HuH-7.5 (cell line): Measurements from ENCODE around the gene MDN1.
"Not testable (repeated sequence)": the region's sequence is repeated elsewhere in the genome, so short reads cannot be mapped to it uniquely, and the experiment has no call there.

ENCODE experiments used
- DNase-seq: peaks from one replicate; pipeline ENCODE4 v3.0.0; 2011; ENCODE audit warnings: low spot score

MDN1 gene

DNA sequence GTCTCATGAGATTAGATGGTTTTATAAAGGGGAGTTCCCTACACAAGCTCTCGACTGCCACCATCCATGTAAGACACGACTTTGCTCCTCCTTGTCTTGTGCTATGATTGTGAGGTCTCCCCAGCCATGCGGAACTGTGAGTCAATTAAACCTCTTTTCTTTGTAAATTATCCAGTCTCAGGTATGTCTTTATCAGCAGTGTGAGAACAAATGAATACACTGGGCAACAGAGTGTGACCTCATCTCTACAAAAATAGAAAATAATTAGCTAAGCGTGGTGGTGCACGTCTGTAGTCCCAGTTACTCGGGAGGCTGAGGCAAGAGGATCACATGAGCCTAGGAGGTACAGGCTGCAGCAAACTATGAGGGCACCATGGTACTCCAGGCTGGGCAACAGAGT lies 51.3 kb downstream of the MDN1 start:
- DNase-seq: no peak

- DNase-seq: no peak
Measured at GRCh38 chr6:89763550-89763949, 56.0 kb downstream of the MDN1 start.

DNA sequence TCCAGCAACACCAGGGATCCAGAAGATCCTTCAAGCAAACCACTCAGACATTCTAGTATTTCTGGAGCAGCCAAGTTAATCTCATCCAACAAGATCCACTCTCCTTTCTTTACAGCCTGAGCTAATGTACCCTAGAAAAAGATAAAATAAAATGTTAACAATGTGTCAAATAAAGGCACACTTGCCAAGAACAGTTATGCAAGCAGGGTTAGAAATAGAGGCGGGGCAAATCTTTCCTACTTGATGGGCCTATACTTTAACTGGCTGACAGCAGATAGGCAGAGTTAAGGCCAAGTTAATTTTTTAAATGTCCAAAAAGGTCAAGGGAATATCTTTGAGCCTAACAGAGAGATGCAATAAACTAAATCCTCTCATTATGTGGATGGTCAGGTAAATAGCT lies 60.8 kb downstream of the MDN1 start:
- no peak for DNase-seq

GRCh38 chr6:89750338-89750737 lies 69.3 kb downstream of the MDN1 start:
- no peak for DNase-seq

- no peak for DNase-seq
Measured at GRCh38 chr6:89749918-89750317, 69.7 kb downstream of the MDN1 start.

GRCh38 chr6:89745716-89746115 lies 73.9 kb downstream of the MDN1 start:
- DNase-seq: no peak

DNA sequence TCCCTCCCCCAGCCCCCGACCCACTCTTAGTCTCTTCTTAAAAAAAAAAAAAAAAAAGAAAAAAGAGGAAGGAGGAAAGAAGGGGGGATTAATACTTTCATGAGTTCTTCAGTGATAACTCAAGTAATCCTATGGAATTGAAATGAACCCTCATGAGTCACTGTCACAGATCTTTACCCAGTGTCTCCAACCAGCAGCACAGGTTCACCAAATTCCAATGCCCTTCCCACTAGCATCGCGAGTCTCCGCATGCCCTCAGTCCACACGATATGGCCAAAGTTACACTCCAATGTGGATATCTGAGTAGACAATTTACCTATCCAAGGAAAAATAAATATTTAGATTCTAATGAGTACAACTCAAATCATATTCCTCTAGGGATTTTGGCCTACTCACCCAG lies 74.5 kb downstream of the MDN1 start:
- no peak for DNase-seq

GRCh38 chr6:89736893-89737292 lies 82.7 kb downstream of the MDN1 start:
- DNase-seq: no peak

DNA sequence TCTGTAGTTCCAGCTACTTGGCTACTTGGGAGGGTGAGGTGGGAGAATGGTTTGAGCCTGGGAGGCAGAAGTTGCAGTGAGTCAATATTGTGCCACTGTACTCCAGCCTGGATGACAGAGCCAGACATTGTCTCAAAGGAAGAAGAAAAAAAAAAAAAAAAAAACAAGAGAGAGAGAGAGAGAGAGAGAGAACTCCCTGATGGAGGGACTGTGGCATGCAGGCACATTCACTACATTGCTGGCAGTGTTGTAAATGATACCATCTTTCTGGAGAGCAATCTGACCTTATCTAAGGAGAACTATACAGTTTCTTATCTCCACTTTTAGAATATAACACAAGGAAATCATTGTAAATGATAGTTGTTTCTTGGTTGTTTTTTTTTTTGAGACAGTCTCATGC lies 85.1 kb downstream of the MDN1 start:
- DNase-seq: no peak

DNA sequence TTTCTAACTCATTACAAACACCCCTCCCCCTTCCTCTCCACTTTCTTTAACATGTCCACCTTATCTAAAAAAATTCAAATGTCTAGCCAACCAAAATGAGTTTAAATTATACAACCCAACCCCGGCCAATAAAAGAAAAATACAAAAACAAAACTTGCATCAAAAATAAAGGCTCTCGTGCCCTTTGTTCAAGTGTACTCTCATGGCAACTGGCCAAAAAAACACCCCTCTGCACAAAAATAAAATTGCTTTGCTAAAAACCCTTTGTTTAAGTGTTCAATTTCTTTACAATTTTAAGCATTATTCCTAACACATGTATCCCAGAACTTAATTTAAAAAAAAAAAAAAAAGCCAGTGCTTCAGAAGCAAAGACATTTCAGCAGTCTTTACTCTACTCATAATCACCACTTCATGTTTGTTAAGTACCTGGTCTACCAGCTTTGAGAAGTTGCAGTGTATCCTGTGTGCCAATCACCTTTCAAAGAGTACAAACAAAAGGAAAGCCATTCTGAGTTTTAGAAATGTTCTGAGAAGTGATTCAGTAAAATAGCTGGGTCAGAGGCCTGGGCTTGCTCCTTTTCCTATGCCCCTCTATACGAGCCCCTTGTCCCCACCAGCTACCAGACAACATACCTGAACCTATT lies 87.5 kb downstream of the MDN1 start:
- DNase-seq: no peak

DNA sequence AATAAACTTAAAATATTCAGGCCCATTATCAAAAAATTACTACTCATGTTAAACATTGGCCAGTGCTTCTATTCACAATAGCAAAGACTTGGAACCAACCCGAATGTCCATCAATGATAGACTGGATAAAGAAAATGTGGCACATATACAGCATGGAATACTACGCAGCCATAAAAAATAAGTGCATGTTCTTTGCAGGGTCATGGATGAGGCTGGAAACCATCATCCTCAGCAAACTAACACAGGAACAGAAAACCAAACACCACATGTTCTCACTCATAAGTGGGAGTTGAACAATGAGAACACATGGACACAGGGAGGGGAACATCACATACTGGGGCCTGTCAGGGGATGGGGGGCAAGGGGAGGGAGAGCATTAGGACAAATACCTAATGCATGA lies 88.3 kb downstream of the MDN1 start:
- DNase-seq: not testable (repeated sequence)

- DNase-seq: no peak
Measured at GRCh38 chr6:89729818-89730217, 89.8 kb downstream of the MDN1 start.

DNA sequence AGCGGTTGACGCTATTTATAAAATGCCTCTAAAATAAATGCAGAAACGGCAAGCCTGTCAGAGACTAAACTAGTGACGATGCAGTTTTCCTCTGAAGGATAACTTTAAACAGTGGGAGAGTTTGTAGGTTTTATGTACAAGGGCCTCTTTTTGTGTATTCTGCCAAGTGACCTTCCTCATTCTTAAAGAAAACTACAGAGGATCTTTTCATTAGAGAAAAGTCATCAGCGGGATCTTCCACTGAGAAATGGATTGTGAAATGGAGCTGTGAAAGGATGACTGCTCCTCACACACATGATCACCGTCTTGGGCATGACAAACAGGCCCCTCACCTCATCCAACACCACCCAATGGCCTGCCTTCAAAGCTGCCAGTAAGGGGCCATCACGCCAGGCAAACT lies 92.1 kb downstream of the MDN1 start:
- no peak for DNase-seq

DNA sequence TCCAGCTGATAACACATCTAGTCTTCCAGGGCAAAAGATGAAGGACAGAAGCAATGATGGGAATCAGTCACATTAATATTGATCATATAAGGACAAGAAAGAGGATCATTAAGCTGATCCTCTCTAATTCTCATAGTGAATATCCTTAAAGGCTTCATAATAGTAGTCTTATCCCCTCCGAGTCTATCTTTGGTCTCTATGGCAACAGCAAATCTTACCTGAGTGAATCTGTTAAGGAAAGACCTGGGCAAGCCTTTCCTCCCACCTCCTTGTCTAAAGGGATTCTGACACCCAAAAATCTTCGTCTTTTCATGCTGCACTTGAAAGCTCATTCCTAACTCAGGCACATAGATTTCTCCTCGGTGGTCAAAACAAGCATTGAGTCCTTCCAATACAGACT lies 94.6 kb downstream of the MDN1 start:
- no peak for DNase-seq

DNA sequence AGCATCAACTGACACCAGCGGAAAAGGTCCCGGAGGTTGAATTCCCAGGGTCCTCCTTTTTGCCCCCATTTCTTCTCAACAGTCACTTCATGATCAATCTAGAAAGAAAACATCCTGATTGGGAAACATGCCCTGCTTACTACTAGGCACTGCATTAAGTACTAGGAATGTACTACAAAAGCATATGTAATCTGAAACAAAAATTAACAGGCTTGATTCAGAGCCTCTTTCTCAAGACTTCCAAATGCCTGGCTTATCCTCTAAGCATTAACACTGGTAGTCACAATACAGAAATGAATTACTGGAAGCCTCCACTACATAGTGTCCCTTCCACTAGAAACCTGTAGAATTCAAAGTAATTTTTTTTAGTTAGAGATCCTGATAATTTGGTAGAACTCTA lies 96.5 kb downstream of the MDN1 start:
- DNase-seq: no peak

GRCh38 chr6:89716532-89716931 lies 103.1 kb downstream of the MDN1 start:
- DNase-seq: no peak

GRCh38 chr6:89711801-89712200 lies 107.8 kb downstream of the MDN1 start:
- no peak for DNase-seq

- peak; percentile 12 for DNase-seq
Measured at GRCh38 chr6:89708316-89708715, 111.3 kb downstream of the MDN1 start.

DNA sequence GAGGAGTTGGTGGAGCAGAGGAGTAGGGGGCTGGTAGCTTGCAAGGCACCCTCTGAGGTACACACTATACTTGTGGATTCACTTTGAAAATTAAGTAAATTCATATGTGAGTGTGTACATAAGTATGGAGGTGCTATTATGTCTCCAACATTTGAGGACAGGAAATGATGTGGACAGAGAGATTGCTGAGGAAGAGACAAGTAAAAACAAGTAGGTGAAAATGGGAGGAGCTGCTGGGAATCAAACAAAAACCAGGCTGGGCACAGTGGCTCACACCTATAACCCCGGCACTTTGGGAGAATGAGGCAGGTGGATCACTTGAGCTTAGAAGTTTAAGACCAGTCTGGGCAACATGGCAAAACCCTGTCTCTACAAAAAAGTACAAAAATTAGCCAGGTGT lies 111.8 kb downstream of the MDN1 start:
- no peak for DNase-seq

GRCh38 chr6:89706121-89706520 lies 113.5 kb downstream of the MDN1 start:
- no peak for DNase-seq

GRCh38 chr6:89703292-89703691 lies 116.3 kb downstream of the MDN1 start:
- DNase-seq: no peak

GRCh38 chr6:89702349-89702748 lies 117.2 kb downstream of the MDN1 start:
- DNase-seq: no peak

DNA sequence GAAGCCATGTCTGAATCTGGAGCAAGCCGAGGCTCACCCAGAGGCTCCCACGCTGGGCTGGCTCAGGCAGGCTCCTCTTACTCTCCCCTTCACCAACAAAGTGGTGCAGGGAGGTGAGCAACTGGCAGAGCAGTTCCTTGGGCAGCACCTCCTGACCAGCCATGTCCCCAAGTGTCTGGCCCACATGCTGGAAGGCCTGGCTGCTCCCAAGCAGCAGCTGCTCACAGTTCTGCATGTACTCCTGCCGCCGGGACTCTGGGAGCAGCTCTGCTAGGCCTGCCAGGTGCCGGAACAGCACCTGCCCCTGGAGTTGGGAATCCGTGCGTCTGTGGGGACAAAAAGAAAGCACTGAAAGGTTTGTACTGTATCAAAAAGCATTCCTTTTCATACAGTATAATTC lies 123.9 kb downstream of the MDN1 start:
- no peak for DNase-seq

DNA sequence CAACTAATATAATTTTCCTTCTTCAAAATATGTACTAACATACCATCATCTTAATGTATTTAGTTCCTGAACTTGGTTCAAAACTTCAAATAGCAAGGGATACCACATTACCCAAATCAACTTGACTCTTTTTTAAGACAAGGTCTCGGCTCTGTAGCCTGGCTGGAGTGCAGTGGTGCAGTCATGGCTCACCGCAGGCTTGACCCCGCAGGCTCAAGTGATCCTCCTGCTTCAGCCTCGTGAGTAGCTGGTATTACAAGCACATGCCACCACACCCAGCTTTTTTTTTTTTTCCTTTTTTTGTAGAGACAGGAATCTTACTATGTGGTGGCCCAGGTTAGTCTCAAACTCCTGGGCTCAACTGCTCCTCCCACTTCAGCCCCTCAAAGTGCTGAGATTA lies 125.2 kb downstream of the MDN1 start:
- DNase-seq: no peak

GRCh38 chr6:89693207-89693606 lies 126.4 kb downstream of the MDN1 start:
- DNase-seq: no peak
